ENCODE data around the gene ZNRD2. TPM values are rescaled to one million over a fixed set of nuclear protein-coding genes. Genes with fewer than 3 reads are reported as not detected.

Gene ZNRD2
- total RNA-seq, 1 experiment from 2014 or later = 106 TPM

DNA sequence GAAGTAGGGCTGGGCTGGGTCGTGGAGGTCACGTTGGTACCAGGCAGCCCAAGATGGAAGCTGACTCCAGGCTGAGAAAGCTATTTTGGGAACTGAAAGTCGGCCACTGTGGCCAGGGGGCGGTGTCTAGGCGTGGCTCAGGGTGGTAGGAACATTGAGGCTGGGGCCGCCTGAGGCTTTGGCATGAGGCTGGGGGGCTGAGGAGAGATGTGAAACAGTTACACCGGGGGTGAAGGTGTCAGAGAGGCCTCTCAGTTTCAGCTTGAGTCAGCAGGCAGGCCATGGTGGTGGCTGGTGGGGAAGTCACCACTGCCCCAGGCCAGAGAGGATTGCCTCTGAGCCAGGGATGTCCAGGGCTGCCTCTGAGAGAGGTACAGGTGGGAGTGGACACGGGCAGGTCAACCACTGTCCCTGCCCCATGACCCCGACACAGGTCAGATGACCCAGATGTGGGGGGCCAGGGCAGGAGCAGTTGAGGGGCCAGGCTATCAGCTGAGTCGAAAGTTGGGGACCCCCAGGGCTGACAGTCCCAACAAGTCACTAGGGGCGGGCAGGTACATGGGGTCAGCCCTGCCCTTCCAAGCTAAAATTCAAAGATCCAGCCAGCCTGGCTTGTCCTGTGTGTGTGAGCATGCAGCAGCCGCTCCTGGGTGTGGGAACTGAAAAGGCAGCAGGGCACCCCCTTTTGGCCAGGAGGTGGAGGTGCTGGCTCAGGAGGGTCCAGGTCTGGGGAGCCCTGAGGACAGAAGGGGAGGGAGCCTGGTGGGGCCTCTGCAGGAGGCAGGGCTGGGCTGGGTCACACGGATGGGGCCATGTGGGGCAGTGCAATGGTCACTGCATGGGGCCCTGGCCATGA lies 18.1 kb downstream of the ZNRD2 start:
- DNase-seq (ENCODE audit: low read depth) = peak; percentile 51

DNA sequence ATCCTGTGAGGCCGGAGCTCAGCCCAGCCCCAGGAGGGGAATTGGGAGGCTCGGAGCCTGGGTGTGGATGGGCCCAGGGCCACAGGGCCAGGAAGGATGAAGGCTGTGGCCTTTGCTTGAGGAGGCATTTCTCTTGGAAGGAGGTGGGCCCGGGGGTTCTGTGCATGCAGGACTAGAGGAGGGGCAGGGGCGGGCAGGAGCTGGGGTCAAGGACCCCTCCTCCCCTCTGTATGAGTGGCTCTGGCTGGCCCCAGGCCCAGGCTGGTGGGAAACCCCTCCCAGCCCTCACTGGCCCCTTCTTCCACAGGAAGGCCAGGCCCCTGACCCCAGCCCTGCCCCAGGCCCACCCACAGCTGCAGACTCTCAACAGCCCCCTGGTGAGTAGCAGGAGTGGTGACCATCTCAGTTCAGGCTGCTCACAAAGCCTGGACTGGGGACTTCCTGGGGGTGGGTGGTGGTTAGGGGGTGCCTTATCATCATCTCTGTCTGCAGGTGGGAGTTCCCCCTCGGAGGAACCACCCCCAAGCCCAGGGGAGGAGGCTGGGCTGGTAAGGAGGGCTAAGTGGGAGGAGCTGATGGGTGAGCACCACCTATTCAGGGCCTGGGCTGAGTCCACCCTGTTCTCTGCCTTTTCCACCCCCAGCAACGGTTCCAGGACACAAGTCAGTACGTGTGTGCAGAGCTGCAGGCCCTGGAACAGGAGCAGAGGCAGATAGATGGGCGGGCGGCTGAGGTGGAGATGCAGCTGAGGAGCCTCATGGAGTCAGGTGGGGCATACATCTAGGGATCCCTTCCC lies 19.4 kb downstream of the ZNRD2 start:
- no peak for DNase-seq (ENCODE audit: low read depth)

DNA sequence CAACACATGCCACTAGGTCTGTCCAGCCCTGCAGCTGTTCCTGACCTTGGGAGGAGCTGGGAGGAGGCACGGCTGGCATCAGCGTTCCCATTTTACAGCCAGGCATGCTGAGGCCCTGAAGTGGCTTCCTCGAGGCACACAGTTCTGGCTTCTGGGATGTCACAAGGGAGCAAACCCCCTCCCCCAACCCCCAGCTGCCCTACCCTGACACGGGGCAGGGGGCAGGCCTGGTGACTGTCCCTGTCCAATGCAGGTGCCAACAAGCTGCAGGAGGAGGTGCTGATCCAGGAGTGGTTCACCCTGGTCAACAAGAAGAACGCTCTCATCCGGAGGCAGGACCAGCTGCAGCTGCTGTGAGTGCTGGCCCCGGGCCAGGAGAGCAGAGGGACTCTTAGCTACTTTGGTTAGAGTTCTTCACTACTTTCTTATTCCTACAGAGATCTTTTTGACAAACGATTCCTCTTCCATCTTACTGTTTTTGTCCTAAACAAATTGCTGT lies 20.0 kb downstream of the ZNRD2 start:
- DNase-seq (ENCODE audit: low read depth) = no peak

DNA sequence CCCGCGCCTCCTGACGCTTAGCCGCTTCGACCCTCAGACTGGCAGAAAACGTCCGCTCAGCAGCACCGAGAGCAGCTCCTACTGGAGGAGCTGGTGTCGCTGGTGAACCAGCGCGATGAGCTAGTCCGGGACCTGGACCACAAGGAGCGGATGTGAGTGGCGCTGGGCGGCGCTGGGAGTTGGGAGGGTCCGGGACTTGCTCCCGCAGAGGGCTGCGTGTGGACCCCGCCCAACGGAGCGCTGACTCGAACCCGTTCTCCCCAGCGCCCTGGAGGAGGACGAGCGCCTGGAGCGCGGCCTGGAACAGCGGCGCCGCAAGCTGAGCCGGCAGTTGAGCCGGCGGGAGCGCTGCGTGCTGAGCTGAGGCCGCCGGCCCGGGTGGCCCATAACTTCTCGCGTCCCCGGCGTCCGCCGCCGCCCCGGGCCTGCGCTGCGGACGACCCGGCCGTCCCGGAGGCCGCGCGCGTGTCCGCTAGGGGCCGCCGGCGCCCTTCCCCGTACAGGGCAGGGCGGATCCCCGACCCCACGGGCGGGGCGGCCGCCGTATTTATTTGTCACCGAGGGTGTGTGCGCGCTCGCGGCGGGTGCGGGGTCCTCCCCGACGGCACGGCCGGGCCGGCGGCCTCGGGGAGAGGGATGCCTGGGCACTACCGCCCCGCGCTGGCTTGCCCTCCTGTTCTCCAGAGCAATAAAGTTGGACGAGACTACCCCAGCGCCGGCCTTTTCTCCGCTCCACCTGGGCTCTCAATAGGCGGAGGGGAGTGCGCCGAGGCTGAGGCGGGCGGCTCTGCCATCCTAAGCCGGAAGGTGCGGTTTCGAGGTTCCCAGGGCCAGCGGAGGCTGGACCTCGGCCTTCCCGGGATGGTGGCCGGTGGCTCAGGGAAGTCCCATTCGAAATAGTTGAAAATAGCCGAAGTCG lies 21.9 kb downstream of the ZNRD2 start:
- no peak for DNase-seq (ENCODE audit: low read depth)

DNA sequence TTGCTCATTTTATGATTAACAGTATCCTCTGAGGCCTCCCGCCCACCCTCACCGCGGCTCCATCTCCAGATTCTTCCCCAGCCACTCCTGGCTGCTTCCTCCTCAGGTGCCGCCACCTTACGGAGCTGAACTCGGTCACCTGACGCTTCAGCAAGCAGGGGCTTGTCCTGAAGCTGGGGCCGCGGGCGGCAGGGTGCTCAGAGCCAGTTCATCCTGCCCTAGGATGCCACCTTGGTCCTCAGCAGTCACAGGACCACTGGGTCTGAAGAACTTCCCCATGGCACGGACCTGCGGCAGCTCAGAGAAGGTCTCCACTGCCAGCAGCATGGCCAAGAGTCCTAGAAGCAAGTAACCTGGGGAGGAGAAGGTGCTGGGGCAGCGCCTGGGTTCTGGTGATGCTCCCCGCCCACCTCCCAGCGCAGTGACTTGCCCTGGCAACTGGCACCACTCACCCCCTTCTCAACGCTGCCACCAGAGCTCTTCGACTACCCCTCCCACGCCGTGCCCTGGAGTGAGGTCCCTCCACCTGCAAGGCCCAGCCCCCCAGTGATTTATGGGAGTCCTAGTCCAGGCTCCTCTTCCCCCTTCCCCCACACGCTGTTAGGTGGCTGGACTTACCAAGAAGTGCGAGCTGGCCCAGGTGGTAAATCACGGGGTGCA lies 22.7 kb downstream of the ZNRD2 start:
- DNase-seq (ENCODE audit: low read depth) = no peak

DNA sequence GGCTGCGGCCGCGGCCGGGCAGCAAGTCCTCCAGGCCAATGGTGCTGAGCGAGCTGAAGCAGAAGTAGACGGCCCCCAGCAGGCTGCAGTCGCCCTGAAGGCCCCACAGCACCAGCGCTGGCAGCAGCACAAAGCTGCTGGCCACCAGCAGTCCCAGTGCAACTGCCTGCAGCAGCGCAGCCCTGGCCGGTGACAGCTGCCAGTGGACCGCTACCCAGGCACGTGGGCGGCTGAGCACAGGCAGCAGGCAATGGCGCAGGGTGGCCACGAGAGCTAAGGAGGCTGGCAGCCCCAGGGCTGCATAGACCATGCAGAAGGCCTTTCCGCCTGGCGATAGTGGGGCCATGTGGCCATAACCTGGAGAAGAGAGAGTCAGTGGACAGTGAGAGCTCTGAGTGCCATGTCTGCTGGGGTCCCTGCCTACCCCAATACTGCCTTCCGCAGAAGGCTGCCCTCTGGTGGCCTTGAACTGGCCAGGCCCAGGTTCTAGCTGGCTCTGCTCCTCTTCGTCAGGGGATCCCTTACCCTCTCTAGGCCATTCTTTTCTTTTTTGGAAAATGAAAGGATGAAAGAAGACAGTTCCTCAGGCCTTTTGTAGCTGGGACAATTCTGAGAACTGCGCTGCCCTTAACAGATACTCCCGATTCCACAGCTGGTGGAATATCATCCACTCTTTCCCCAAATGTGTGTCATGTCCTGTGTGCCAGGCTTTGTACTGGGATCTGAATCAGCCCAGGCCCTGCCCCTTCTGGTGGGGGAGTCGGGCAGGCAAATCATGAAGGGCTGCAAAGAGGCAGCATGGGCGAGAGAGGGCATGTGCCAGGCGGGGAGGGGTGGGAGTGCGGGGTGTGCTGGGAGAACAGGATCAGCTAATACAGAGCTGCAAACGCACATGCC lies 23.5 kb downstream of the ZNRD2 start:
- DNase-seq (ENCODE audit: low read depth) = no peak

DNA sequence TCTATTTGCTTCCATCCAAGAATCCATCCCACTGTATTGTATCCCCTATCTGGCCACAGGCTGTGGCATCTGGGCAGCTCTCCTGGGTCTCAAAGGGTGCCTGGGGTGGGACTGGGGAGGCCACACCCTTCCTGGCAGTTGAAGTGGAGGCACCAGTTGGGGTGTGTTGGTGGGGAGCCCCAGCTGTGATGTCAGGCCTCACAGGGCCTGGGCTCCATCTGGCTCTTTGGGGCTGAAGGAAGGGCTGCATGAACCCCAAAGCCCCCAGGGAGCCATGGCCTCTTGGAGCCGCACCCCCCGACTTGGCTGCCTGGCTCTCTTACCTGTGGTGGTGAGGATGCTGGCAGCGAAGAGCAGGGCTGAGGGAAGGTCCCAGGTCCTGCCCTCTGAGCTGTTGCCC lies 24.9 kb downstream of the ZNRD2 start:
- no peak for DNase-seq (ENCODE audit: low read depth)

DNA sequence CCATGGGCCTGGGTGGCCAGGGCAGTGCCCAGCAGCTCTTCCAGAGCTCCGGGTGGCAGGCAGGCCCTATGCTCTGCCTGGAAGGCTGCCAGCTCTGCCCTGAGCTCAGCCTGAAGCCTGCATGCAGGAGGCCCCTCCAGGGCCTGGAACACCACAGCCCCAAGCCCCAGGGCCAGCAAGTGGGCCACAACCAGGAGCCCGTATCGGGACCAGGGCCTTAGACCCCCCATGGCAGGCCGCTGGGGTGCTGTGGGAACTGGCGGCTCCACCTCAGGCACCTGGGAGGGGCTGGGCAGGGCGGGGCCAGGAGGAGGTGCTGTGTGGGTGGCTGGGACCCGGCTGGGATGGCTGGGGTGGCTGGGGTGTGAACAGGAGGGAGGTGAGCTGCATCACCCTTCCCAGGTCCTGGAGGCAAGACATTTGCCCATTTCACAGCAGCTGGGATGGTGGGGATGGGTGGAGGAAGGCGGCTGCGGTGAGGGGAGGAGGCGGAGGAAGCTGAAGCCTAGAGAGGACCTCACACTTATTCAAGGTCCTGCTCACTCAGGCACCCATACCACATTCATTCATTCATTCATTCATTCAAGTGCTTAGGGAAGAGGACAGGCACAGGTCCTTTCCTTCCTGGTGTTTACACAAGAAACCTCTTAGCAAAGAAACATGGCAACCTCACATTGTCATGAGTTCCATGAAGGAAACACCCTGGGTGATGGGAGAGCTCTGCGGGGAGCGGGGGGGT lies 25.4 kb downstream of the ZNRD2 start, which contains the start of gene KCNK7:
Gene KCNK7 (minus strand): TSS at position 258 of the 739 bp plus-strand sequence. CDS start 28 bp downstream, at position 230.
- no peak for DNase-seq (ENCODE audit: low read depth)

DNA sequence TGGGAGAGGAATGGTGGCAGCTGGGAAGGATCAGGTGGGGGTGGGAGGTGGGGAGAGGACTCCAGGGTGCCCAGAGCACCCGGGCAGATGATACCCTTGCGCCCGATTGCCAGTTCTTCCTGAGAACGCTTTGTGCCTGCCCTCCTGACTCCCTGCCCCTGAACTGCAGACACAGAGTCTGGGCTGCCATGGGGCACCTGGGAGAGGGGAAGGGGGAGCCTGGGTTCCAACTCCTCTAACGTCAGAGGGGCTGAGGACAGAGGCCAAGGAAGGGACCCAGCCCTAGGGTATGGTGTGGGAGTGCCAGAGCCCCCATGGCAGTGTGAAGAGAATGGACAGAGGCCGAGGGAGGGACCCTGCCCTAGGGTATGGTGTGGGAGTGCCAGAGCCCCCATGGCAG lies 26.2 kb downstream of the ZNRD2 start:
- no peak for DNase-seq (ENCODE audit: low read depth)

DNA sequence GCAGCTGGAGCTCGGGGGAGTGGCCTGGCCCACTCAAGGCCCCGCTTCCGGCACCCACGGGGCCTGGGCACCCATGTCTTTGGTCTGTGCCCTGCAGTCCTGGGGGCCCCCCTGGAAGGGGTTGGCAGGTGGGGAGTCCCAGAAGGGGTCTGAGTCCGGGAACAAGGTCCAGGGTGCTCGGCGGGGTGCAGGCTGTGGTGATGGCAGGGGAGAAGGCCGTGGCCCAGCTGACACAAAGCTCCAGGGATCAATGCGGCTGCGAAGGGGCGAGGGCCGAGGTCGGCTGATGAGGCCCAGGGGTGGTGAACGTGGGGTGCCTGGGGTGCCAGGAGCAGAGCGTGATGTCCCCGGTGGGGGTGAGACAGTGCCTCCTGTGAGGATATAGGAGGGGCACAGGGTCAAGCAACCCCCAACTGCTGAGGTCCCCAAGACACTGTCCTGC lies 28.0 kb downstream of the ZNRD2 start:
- no peak for DNase-seq (ENCODE audit: low read depth)

DNA sequence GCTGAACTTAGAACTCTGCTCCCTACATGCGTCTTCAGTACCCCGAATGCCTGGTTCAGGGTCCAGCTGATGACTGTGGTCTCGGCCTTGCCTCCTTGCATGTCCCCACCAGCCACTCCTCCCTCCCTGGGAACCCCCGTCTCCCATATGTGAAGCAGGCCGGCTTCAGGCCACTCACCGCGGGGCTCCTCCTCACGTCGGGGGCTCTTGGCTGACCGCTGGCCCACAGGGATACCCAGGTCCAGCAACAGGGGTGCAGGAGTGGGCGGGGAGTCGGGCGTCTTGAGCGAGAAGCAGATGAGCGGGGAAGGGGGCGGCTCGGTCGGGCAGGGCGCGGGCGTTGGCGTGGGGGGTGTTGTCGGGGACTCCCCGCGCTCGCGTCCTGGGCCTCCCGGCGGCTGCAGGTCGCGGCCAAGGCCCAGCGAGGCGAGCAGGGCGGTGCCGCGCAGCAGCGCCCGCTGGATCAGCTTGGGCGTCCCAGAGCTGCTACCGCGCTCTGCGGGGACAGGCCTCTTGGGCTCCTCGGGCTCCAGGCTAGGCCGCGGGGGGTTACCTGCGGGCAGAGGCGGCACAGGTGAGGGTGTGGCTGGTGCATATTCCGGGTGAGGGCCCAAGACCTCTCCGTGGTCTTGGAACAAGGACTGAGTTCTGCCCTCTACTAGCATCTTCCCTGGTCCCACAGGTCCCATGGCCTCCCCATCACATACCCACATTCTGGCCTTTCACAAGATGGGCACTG lies 29.1 kb downstream of the ZNRD2 start:
- no peak for DNase-seq (ENCODE audit: low read depth)

DNA sequence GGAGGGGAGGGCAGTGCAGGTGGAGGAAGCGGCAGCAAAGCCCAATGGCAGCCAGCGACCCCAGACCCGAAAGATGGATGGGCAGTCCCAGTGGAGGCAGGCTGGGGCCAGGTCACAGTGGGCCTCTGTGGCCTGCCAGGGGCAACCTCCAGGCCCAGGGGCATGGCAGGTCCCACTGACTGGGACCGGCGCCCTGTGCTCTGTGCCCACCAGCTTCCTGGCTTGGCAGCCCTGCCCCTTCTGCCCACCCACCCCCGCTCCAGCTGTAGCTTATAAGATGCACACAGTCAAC lies 29.6 kb downstream of the ZNRD2 start:
- DNase-seq (ENCODE audit: low read depth) = no peak

DNA sequence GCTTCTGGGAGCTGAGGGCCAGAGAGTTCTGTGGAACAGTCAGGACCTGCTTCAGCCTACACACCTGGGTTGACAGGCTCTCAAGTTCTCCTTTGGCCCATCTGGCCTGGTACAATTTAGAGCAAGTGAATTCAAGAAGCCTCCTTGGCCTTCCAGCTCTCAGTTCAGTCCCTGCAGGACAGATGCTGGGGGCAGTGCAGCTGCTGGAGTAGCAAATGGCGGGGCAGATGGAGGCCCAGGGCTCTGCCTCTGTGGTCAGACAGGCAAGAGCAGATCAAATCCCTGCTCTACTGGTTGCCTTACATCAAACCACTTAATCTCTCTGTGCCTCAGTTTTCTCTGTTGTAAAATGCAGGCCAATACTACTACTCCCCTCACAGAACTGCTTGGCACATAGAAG lies 34.0 kb downstream of the ZNRD2 start:
- no peak for DNase-seq (ENCODE audit: low read depth)

DNA sequence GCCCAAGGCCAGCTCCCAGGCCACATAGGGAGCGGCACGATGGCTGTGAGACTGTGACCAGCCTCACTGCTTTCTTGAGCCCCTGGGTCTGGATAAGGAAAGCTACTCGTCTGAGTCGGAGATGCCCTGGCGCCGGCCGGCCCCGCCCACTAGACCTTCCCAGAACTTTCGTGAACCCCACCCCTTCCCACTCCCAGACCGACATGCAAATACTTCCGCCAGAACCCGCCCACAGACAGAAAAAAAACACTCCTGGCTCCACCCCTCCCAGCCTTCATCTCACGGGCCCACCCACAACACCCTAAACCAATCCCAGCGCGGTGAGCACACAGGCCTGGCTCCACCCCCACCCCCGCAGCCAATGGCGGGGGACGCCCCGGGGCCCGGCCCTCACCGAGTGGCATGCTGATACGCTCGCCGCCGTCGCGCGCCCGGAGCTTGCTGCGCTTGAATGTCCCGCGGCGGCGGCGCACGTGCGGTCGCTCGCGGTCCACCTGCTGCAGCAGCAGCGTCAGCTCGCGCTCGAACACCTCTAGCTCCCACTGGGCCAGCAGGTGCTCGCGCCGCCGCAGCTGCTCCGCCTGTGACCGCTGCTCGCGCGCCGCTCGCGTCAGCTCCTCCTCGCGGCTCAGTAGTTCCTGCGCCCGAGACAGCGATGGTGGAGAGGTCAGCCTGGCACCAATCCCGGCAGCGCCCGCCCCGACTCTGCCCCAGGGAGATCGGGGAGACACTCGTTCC lies 36.8 kb downstream of the ZNRD2 start:
- DNase-seq (ENCODE audit: low read depth) = no peak

DNA sequence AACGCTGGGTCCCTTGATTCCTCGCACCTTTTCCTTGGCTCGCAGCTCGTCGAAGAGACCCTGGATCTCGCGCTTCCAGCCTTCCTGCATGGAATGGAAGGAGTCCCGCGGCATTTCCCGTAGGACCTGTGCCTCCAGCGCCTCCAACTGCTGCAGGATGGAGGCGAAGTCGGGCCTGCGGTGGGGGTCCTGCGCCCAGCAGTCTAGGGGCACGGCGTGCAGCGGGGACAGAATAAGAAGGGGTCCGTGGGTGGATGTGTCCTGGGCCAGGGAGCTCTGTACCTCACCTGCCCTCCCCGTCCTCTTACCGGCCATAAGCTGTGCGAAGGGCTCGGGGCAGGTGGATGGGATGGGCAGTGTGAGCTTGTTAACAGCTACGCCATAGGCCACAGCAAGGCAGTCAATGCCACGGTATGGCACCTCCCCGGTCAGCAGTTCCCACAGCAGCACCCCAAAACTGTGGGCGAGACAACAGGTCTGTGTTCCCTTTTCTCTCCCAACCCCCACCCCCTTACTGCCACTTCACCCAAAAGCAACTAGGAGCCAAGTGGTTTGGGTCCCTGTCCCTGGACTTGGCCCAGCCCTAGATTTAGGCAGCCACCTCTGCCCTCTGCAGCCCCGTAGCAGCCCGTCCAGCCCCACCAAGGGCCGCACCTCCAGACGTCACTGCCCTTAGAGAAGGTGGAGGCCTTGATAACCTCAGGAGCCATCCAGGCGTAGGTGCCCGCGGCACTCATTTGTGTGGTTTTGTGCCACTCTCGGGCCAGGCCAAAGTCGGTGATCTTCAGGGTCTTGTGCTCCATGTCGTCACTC lies 37.5 kb downstream of the ZNRD2 start:
- DNase-seq (ENCODE audit: low read depth) = no peak

DNA sequence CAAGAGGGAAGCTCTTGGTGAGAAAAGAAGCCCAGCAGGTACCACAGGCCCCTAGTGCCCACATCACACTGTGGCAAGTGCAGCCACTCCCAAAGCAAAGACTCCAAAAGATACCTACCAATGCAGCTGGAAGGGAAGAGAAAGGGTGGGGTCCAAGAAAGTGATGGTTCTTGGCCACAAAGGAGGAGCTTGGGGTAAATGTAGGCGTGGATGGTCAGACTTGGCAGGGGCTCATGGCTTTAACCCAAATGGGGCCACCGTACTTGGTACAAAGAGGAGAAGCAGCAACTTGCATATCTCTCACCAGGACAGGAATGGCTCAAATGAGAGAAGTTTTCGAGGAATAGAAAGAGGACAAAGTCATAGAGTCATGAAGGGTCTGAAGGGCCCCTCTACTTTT lies 39.0 kb downstream of the ZNRD2 start:
- no peak for DNase-seq (ENCODE audit: low read depth)

DNA sequence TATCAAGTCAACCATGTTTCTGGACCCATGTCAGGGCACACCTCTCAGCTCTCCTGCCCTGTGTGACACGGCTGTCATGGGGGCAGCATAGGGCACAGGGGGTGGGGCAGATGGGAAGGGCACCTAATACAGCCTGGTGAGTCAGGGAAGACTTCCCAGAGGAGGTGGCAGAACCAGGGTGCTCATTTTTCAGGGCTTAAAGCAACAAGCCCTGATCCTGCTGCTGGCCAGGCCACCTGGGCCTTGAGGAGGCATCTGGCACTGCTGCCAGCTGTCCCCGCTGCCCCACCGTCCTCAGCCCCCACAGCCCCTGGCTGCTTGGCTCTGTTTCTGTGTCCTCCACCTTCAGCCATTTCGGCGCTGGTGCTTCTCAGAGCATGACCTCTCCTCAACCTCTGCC lies 39.4 kb downstream of the ZNRD2 start:
- DNase-seq (ENCODE audit: low read depth) = no peak
